GM19468 (cell line): ENCODE data around the gene PLOD1.

Experiments
- ATAC-seq: cut with Tn5 transposase; IDR thresholded peaks from one replicate; pipeline ENCODE4 v1.9.1; 2021; ENCODE audit warnings: mild to moderate bottlenecking, moderate library complexity, moderate number of reproducible peaks; ENCODE audit not compliant: unreplicated experiment; ENCODE audit errors: extremely low read depth

The PLOD1 gene

GRCh38 chr1:11970441-11971185 lies 36.1 kb downstream of the PLOD1 start:
- ATAC-seq = no peak

- ATAC-seq = no peak
Observed at GRCh38 chr1:11977625-11978024, 43.1 kb downstream of the PLOD1 start.

GRCh38 chr1:11978301-11978700 lies 43.8 kb downstream of the PLOD1 start:
- no peak for ATAC-seq

- no peak for ATAC-seq
Observed at GRCh38 chr1:11979028-11979850, 44.7 kb downstream of the PLOD1 start.

GRCh38 chr1:11979851-11980675 lies 45.5 kb downstream of the PLOD1 start, which contains the start of gene MFN2:
MFN2 (plus strand) TSS chr1:11980444; CDS start chr1:11989169, 8,725 bp downstream.
- peak; percentile 87 for ATAC-seq

GRCh38 chr1:11980676-11980972 lies 46.1 kb downstream of the PLOD1 start:
- ATAC-seq = no peak

GRCh38 chr1:11981378-11982009 lies 47.0 kb downstream of the PLOD1 start:
- no peak for ATAC-seq

GRCh38 chr1:11982010-11982392 lies 47.5 kb downstream of the PLOD1 start:
- ATAC-seq = no peak

GRCh38 chr1:11984121-11984520 lies 49.6 kb downstream of the PLOD1 start:
- no peak for ATAC-seq

- no peak for ATAC-seq
Observed at GRCh38 chr1:11984576-11984975, 50.1 kb downstream of the PLOD1 start.

GRCh38 chr1:11985171-11985570 lies 50.7 kb downstream of the PLOD1 start:
- no peak for ATAC-seq

- ATAC-seq = no peak
Observed at GRCh38 chr1:11985851-11986250, 51.3 kb downstream of the PLOD1 start.

GRCh38 chr1:11989669-11990068 lies 55.2 kb downstream of the PLOD1 start:
- ATAC-seq = no peak

GRCh38 chr1:11990303-11991032 lies 56.0 kb downstream of the PLOD1 start:
- no peak for ATAC-seq

GRCh38 chr1:11991969-11992676 lies 57.6 kb downstream of the PLOD1 start:
- ATAC-seq = no peak

- no peak for ATAC-seq
Observed at GRCh38 chr1:11997081-11997850, 62.7 kb downstream of the PLOD1 start.

GRCh38 chr1:11998636-11999035 lies 64.1 kb downstream of the PLOD1 start:
- ATAC-seq = no peak

GRCh38 chr1:11999236-11999635 lies 64.7 kb downstream of the PLOD1 start:
- ATAC-seq = no peak
